ENCODE data around the gene DGKB.
"Not testable (repeated sequence)": the region's sequence is repeated elsewhere in the genome, so short reads cannot be mapped to it uniquely, and the experiment has no call there.

Gene DGKB

GRCh38 chr7:14375998-14376397 is 526.6 kb downstream of the DGKB start:
- no peak for DNase-seq

- DNase-seq = no peak
Measured at GRCh38 chr7:14374336-14374735, 528.2 kb downstream of the DGKB start.

- DNase-seq = no peak
Measured at GRCh38 chr7:14368285-14368684, 534.3 kb downstream of the DGKB start.

GRCh38 chr7:14351167-14351566 is 551.4 kb downstream of the DGKB start:
- DNase-seq = no peak

GRCh38 chr7:14341200-14341775 is 561.3 kb downstream of the DGKB start:
- DNase-seq = peak; percentile 44

GRCh38 chr7:14340393-14341074 is 562.0 kb downstream of the DGKB start:
- no peak for DNase-seq

GRCh38 chr7:14339861-14340260 is 562.7 kb downstream of the DGKB start:
- no peak for DNase-seq

GRCh38 chr7:14336256-14336655 is 566.3 kb downstream of the DGKB start:
- DNase-seq = no peak

GRCh38 chr7:14332155-14332554 is 570.4 kb downstream of the DGKB start:
- no peak for DNase-seq

GRCh38 chr7:14324767-14325166 is 577.8 kb downstream of the DGKB start:
- no peak for DNase-seq

GRCh38 chr7:14322724-14323123 is 579.8 kb downstream of the DGKB start:
- DNase-seq = no peak

GRCh38 chr7:14321947-14322346 is 580.6 kb downstream of the DGKB start:
- DNase-seq = peak; percentile 48

- no peak for DNase-seq
Measured at GRCh38 chr7:14309432-14309831, 593.1 kb downstream of the DGKB start.

GRCh38 chr7:14305233-14305866 is 597.2 kb downstream of the DGKB start:
- no peak for DNase-seq

GRCh38 chr7:14303536-14303935 is 599.0 kb downstream of the DGKB start:
- DNase-seq = no peak

GRCh38 chr7:14294637-14295036 is 607.9 kb downstream of the DGKB start:
- no peak for DNase-seq

- DNase-seq = no peak
Measured at GRCh38 chr7:14293434-14293833, 609.1 kb downstream of the DGKB start.

- DNase-seq = no peak
Measured at GRCh38 chr7:14292737-14293136, 609.8 kb downstream of the DGKB start.

- no peak for DNase-seq
Measured at GRCh38 chr7:14289957-14290356, 612.6 kb downstream of the DGKB start.

- no peak for DNase-seq
Measured at GRCh38 chr7:14288701-14289100, 613.9 kb downstream of the DGKB start.

- no peak for DNase-seq
Measured at GRCh38 chr7:14287398-14287797, 615.2 kb downstream of the DGKB start.

GRCh38 chr7:14286036-14286435 is 616.5 kb downstream of the DGKB start:
- no peak for DNase-seq

GRCh38 chr7:14279065-14279871 is 623.3 kb downstream of the DGKB start:
- not testable (repeated sequence) for DNase-seq

- DNase-seq = no peak
Measured at GRCh38 chr7:14275356-14275755, 627.2 kb downstream of the DGKB start.

Measured in NCI-H774 (cell line).